Sigmoid colon (tissue), 4 donors: ENCODE results near the gene TMEM86A.

ENCODE experiments used
- EP300 ChIP-seq, 4 donors: sonication (generic); formaldehyde crosslinking; IDR thresholded peaks; one replicate each; pipeline ENCODE4 v1.6.1; 2017; ENCODE audit warnings: antibody characterized with exemption in 4 of 4
- POLR2A ChIP-seq, 2 donors: fragments of 450-650 bp; IDR thresholded peaks; one replicate each; pipeline ENCODE4 v1.6.1; 2016; ENCODE audit warnings: antibody characterized with exemption in 2 of 2, mild to moderate bottlenecking in 2 of 2, moderate library complexity in 2 of 2
- POLR2AphosphoS5 ChIP-seq, 4 donors: sonication (generic); formaldehyde crosslinking; IDR thresholded peaks; one replicate each; pipeline ENCODE4 v1.6.1; 2017; ENCODE audit warnings: antibody characterized with exemption in 4 of 4
- TF ChIP-seq, protein P1 (sequence below), 4 experiments: fragments of 450-650 bp in 3 of 4; fragments of 200-600 bp in 1 of 4; IDR thresholded peaks; one replicate each; pipeline ENCODE4 v1.5.1; 2016 to 2019; ENCODE audit warnings: antibody characterized with exemption in 4 of 4, mild to moderate bottlenecking in 3 of 4, moderate library complexity in 2 of 4

DNA sequence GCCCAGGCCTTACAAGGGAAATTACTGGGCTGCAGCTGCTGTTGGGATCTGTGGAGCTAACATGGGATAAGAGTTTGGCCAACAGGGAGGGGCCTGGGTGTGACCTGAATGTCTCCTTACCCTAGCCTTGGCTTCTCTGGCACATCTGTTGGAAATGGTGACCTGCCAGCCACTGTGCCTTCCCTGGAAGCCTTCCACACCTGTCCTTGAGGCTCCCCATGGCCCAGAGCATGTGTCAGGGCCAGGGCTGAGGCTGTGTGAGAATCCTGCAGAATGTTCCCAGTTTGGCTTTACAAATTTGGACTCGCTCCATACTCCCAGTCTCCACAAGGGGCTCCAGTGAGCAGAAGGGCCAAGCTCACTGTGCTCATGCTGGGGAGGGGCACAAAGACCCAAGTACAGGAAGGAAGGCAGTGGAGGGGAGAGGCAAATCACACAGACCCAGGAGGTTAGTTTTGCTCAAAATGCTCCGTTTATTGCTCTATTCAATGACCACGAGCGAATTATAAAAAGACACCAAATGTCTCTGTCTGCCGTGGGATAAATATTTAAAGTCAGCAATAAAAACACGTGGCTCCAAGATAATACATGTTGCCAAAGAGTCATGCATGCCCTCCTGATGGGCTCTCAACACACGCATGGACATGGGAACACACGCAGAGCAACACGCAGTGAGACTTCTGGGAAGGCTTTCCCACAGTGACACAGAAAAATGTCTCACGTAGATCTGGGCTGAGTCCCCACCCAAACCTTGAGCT, 29.1 kb downstream of the TMEM86A start:
- TF ChIP-seq, protein P1, sequence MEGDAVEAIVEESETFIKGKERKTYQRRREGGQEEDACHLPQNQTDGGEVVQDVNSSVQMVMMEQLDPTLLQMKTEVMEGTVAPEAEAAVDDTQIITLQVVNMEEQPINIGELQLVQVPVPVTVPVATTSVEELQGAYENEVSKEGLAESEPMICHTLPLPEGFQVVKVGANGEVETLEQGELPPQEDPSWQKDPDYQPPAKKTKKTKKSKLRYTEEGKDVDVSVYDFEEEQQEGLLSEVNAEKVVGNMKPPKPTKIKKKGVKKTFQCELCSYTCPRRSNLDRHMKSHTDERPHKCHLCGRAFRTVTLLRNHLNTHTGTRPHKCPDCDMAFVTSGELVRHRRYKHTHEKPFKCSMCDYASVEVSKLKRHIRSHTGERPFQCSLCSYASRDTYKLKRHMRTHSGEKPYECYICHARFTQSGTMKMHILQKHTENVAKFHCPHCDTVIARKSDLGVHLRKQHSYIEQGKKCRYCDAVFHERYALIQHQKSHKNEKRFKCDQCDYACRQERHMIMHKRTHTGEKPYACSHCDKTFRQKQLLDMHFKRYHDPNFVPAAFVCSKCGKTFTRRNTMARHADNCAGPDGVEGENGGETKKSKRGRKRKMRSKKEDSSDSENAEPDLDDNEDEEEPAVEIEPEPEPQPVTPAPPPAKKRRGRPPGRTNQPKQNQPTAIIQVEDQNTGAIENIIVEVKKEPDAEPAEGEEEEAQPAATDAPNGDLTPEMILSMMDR (IDR thresholded peaks at IDR 0.05) = peak; percentile 43 to 71 (median 50)
- TF ChIP-seq POLR2A (IDR thresholded peaks at IDR 0.05) (no peak), POLR2AphosphoS5 (IDR thresholded peaks at IDR 0.05) (no peak), EP300 (IDR thresholded peaks at IDR 0.05) (no peak)
